Hepatocyte (in vitro differentiated cells): ENCODE results near the gene GFER.

Source experiments
- EZH2 ChIP-seq: fragments of 200-600 bp; sonication (generic); IDR thresholded peaks from 2 replicates; pipeline ENCODE4 v1.6.1; 2016; ENCODE audit warnings: antibody characterized with exemption, mild to moderate bottlenecking, borderline replicate concordance
- EZH2phosphoT487 ChIP-seq: fragments of 200-600 bp; sonication (generic); IDR thresholded peaks from one replicate; pipeline ENCODE4 v1.6.1; 2018; ENCODE audit warnings: antibody characterized with exemption, mild to moderate bottlenecking, low read depth, moderate library complexity; ENCODE audit not compliant: unreplicated experiment, severe bottlenecking
- TF ChIP-seq, protein P1 (sequence below): fragments of 200-600 bp; sonication (generic); IDR thresholded peaks from 2 replicates; pipeline ENCODE4 v1.5.1; 2016; ENCODE audit warnings: antibody characterized with exemption, mild to moderate bottlenecking; ENCODE audit not compliant: poor library complexity

DNA sequence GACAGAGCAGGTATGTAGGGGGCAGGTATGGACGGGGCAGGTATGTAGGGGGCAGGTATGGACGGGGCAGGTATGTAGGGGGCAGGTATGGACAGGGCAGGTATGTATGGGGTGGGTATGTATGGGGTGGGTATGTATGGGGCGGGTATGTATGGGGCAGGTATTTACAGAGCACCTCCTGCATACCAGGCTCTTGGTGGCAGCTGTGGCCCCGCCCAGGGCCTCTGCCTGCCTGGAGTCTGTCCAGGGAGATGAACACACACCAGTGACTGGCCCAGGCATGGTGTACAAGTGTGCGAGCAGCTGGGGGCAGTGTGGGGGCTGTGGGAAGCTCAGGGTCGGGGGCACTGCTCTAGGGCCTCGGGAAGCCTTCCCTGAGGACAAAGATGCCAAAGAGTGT lies 33.9 kb upstream of the GFER start:
- TF ChIP-seq, protein P1, sequence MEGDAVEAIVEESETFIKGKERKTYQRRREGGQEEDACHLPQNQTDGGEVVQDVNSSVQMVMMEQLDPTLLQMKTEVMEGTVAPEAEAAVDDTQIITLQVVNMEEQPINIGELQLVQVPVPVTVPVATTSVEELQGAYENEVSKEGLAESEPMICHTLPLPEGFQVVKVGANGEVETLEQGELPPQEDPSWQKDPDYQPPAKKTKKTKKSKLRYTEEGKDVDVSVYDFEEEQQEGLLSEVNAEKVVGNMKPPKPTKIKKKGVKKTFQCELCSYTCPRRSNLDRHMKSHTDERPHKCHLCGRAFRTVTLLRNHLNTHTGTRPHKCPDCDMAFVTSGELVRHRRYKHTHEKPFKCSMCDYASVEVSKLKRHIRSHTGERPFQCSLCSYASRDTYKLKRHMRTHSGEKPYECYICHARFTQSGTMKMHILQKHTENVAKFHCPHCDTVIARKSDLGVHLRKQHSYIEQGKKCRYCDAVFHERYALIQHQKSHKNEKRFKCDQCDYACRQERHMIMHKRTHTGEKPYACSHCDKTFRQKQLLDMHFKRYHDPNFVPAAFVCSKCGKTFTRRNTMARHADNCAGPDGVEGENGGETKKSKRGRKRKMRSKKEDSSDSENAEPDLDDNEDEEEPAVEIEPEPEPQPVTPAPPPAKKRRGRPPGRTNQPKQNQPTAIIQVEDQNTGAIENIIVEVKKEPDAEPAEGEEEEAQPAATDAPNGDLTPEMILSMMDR = no peak
- TF ChIP-seq EZH2 (no peak), EZH2phosphoT487 (no peak)
